HG03432 (cell line): ENCODE data around the gene MRPS6.

ENCODE experiments used
- ATAC-seq: cut with Tn5 transposase; IDR thresholded peaks from one replicate; pipeline ENCODE4 v1.9.1; 2021; ENCODE audit warnings: mild to moderate bottlenecking, moderate library complexity; ENCODE audit not compliant: unreplicated experiment

The MRPS6 gene

DNA sequence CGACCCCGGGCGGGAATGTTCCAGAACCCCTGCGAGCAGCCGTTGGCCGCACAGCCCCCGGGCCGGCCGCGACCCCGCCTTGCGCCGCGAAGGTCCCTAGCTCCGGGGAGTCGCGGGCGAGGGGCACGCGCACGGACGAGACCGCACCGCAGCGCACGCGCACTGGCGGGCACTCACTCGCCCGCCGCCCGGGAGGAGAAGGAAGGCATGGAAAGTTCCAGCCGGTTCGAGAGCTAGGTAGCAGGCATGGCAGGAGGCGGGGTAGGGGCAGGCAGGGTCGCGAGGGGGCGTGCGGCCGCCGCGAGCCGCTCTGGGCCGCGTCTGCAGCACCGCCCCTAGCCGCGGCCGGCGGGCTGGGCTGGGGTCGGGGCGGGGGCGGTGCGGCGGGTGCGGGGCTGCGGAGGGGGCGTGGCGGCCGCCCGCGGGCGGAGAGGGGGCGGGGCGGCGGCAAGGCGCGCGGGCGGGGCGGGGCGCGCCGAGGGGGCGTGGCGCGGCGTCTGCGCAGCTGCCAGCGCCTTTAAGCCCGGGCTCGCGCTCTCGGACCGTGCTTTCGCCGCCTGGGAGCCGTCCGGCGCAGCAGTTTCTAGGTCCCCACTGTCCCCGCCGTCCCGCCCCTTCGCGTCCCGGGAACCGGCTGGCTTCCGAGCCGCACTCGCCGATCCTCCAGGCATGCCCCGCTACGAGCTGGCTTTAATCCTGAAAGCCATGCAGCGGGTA is at the start of gene MRPS6, which contains the start of gene SLC5A3:
Gene MRPS6, plus strand, starts transcription at position 547 of the 717 bp plus-strand sequence. Its CDS starts 123 bp downstream, at position 670.
Gene SLC5A3, plus strand, starts transcription at position 547 of the 717 bp plus-strand sequence. CDS start 21,621 bp downstream, outside the sequence.
- ATAC-seq = peak; percentile 85

- no peak for ATAC-seq
Observed at GRCh38 chr21:34023691-34024373, 49.5 kb upstream of the MRPS6 start.

DNA sequence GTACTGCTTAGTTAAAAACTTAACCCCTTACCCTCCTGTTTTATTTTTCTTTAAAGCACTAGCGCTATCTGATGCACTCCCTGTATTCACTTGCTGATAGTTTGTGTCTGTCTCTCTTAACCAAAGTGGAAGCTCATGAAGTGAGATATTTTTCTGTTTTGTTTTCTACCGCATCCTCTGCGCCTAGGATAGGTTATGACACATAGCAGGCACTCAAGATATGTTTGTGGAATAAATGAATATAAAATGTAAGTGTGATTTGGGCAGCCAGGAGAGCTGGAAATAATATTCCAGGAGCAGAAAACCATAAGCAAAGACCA is 49.0 kb upstream of the MRPS6 start:
- no peak for ATAC-seq

- no peak for ATAC-seq
Observed at GRCh38 chr21:34027721-34028461, 45.5 kb upstream of the MRPS6 start.

- peak; percentile 87 for ATAC-seq
Observed at GRCh38 chr21:34029743-34030528, 43.4 kb upstream of the MRPS6 start.

DNA sequence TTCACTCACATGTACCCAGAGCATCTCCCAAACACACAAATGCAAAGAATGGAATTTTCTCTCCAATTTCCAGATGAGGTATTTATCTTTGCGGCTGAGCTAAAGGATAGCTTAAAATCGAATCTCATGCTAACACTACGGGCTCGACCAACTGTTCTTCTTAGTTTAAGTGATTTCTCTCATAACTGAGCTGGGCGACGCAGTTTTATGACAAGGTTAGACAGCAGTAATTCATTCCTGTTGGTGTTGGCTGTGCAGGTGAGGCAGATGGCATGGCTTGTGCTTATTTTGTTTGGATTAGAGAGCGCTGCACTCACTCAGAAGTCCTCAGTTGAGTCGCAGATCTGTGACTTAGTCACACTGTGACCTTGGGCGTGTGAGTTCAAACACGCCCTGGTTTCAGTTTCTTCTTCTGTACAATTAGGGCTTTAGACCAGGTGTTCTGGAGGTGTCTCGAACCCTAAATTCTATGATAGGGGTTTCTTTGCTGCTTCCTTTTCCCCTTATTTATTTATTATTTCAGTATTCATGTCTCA is 41.5 kb upstream of the MRPS6 start:
- no peak for ATAC-seq

DNA sequence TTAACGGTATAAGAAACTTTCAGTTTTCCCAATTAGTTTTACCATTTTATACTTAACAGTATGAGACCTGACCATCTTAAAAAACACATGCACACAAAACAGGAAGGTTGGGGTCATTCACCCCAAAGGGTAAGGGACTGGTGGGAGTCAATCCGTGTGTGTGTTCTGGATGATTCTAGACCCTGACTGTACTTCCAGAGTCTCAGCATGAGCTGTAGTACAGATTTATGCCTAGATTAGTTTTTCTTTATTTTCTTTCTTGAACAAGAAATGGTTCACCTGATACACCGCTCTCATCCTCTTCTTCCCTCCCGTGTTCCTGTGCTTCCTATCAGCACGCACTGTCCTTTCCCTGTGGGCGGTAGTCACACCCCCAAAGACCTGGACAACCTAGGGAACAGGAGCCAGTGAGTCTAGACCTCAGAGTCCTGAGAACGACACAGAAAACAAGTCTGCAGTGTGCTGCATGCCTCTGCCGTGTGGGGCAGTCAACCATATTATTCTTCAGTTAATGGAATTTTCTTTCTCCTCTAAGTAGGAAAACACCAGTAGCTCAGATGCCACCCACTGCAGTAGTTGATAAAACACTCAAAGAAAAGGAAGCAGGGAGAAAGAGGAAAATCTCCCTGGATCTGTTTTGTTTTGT is 38.9 kb upstream of the MRPS6 start:
- ATAC-seq = no peak

DNA sequence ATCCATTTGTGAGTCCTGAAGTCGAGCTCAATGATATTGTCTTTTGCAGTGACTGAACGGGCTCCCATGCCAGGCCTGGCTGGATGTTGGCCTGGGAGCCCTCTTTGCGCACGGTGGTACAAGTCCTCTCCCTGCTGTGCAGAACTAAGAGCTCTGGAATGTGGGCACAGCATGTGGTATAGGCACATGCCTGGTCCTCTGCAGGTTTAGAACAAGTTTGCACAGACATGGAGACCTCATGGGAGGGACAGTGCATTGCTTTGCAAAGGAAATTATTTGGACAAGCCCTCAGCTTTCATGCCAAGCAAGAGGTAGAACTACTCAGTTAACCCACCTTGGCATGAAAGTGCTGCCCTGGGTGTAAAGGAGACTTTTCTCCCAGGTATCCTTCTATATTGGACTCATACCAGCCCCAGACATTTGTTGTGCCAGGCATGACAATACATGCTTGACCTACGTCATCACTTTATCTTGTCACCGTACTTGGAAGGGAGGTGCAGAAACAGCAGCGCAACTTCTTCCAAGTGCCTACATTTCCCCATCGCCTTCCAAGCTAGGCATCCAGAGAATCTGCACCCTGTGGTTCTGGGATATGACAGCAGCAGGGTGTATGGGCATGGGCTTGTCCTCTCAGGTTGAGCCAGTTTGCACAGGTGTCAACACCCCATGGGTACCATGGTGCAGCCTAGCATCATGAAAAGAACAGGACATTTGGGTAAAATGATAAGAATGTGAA is 37.6 kb upstream of the MRPS6 start:
- ATAC-seq = no peak

DNA sequence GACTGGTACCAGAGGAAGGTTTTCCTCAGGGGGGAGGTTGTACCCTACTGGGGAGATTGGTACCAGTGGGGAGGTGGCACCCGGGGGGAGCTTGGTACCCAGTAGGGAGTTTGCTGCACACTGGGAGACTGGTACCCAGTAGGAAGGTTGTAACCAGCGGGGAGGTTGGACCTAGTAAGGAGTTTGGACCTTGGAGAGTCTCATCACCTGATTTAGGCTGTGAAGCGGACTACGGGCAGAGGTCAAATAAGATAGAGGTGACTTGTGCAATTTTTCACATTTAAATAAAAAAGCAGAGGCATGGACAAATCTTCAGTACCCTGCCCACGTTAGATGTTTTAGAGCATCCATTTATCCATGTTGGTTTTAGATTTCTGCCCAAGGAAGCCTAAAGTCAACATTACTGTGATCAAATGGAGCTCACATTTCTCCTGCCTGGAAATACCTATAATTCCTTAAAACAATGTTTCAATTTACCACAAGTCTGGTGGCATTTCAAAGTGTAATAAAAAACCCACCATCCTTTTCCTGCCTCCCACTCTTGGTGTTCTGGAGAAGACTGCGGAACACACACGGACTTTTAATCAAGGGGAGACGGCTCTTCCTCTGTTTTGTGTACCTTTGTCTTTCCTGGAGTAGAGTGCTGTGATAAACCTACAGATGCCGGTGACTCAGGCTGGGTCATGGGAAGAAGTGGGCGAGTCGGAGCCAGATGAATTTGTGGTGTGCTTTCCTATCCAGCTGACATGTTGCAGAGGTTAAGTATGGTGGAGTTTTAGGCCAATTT is 36.2 kb upstream of the MRPS6 start:
- no peak for ATAC-seq

- no peak for ATAC-seq
Observed at GRCh38 chr21:34039678-34040382, 33.5 kb upstream of the MRPS6 start.

- no peak for ATAC-seq
Observed at GRCh38 chr21:34042735-34043134, 30.6 kb upstream of the MRPS6 start.

DNA sequence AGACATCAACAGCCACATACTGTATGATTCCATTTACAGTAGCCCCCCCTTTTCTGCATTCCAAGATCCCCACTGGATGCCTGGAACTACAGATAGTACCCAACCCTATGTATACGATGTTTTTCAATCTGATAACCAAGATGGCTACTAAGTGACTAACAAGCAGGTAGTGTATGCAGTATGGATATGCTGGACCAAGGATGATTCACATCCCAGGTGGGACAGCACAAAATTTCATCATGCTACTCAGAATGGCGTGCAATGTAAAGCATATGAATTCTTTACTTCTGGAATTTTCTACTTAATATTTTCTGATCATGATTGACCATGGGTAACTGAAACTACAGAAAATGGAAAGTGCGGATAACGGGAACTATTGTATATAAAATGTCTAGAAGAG is 30.0 kb upstream of the MRPS6 start:
- ATAC-seq = no peak

- ATAC-seq = peak; percentile 73
Observed at GRCh38 chr21:34046917-34047316, 26.5 kb upstream of the MRPS6 start.

DNA sequence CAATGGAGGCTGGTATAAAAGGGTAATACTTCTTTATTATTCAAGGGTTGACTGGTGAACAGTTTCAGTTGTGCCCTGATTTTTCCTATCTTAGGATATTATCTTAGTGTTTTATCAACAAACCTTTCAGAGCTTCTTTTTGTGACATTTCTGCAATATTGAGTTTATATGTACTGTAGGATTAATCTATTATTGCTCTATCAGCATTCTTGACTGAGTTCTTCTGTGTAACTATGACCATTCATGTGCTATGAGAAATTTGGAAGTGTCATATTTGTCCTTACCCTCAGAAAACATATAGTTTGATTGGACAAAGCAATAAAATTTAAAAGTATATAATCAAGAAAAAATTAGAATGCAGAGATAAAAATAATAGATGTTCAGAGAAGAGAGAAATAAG is 25.5 kb upstream of the MRPS6 start:
- no peak for ATAC-seq

- ATAC-seq = no peak
Observed at GRCh38 chr21:34052171-34052570, 21.2 kb upstream of the MRPS6 start.

GRCh38 chr21:34054259-34054658 is 19.1 kb upstream of the MRPS6 start:
- ATAC-seq = no peak

DNA sequence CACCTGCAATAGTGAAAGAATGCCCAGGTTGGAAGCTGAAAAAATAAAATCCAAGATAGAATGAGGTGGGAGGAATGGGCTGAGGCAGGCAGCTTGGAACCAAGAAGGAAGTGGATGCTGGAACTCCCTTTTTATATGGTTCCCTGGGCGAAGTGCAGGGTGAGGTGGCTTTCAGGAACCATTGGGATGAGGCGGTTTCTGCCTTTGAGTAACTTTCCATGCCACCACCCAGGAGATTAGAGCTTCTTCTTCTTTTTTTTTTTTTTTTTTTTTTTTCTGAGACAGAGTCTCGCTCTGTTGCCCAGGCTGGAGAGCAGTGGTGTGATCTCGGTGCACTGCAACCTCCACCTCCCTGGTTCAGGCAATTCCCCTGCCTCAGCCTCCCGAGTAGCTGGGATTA is 17.8 kb upstream of the MRPS6 start:
- no peak for ATAC-seq

- no peak for ATAC-seq
Observed at GRCh38 chr21:34061983-34062382, 11.4 kb upstream of the MRPS6 start.
